Stimulated activated CD8-positive, alpha-beta memory T cell treated with anti-CD3 and anti-CD28 coated beads, Interleukin-2, amount 100 ng/mL, for 48 hours (primary cell): Measurements from ENCODE around the gene SCD5.

Experiments used
- DNase-seq, 2 donors: peaks; one replicate each; pipeline ENCODE4 v3.0.0-alpha.2; 2020; ENCODE audit warnings: low read depth in 2 of 2

The SCD5 gene

GRCh38 chr4:82765134-82765533 lies 33.5 kb downstream of the SCD5 start:
- DNase-seq, result no peak

DNA sequence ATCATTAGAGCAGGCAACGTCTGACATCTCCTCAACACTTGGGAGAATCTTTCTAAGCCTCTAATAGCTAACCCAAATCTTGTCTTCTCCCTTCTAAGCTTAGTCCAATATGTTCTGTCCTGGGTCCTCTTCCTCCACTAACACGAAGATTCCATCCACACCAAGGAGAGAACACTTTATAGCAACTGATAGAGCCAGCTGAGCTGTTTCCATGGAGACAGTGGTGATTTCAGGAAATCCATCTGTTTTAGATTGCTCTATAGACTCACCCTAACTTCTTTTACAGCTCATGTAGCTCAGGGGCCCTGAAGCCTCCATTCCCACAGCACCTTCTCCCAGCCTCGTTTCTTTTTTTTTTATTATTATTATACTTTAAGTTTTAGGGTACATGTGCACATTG lies 37.4 kb downstream of the SCD5 start:
- DNase-seq, result no peak

- DNase-seq, result no peak
Observed at GRCh38 chr4:82758701-82759685, 39.6 kb downstream of the SCD5 start.

GRCh38 chr4:82756061-82756460 lies 42.5 kb downstream of the SCD5 start:
- no peak for DNase-seq

DNA sequence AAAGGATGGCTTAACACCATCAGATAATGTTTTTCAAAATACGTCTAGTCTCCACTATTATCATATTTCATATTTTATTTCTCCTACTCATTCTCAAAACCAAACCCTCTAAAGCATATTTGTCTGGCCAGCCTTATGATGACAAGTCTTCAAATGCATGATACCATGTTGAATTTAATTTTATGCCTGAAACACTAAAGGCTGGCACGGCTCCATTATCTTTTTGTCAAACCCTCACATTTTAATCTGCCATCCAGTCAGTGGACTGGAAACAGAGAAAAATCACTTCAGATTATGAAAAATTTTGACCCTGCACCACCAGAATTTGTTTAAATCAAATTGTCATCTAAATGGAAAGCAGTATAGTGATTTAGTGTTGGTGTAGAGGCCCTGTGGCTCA lies 42.9 kb downstream of the SCD5 start:
- no peak for DNase-seq

DNA sequence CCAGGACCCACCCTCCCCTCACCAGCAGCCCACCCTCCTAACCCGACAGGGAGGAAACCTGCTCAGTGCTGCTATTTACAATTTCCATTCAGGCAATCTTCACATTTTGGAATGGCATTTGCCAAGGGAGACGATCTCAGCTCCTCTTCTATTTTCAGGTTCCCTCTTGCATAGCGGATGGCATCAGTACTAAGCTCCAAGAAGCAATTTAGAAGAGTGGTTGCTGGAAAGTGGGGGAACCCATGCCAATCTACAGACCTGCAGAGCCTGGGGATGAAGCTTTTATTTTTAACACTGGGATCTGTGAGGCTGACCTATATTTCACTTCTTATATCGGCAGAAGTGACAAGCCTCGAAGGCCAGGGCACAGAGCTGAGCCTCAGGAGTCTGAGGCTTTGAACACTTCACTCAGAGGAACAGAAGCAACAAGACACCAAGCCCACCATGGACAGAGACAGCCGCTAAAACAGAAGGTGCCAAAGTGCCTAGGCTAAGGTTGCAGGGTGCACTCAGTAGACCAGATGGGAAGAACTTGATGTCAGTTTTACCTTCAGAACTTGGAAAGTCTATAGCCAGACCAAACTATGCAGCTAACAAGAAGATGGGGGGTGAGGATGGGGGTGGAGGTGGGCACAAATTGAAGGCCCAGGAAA lies 44.0 kb downstream of the SCD5 start:
- DNase-seq, result no peak

- DNase-seq, result no peak
Observed at GRCh38 chr4:82753725-82754410, 44.7 kb downstream of the SCD5 start.

DNA sequence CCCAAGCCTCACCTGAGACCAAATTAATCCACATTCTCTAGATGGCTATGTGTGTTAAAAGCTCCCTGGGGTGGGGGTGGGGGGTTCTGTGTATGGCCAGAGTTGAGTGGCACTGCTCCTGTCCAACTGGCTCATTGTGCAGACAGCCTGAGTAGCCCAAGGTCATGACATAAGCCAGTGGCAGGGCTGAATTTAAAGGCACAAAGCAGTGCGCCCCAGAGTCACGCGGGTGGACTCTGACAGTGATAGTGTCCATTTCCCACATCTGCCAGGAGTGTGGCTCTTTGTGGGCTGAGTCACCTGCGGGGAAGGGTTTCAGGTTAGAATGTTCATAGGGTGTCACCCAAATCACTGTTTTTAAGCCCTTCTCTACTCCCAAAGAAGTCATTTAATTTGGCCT lies 45.4 kb downstream of the SCD5 start:
- DNase-seq, result no peak

DNA sequence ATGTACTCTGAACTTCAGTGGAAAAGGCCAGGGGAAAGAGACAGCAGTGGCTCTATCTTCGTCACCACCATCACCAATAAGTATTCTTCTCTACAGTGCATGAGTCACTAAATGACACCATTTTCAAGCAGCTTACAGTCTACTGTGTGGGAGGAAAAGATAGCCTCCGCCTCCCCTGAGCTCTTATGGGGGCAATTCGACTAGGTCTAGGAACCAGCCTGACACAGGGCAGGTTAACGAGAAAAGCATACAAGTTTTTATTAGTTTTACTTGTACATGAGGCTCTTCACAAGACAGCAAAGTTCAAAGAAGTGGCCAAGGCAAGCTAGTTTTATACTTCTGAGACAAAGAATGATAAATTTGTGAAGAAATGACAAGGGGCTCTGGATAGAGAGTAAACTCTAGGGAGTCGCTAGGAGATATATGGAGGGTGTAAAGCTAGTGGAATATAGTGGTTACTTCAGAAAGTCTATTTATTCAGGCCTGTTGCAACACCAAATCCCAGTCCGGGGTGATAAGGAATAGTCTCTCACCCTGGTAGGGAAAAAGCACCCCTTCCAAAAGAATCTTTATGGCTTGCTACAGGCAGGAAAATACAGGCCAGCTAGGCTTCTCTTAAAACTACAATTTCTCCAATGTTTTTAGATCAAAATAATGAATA lies 49.7 kb downstream of the SCD5 start:
- no peak for DNase-seq

- no peak for DNase-seq
Observed at GRCh38 chr4:82747686-82748575, 50.7 kb downstream of the SCD5 start.

DNA sequence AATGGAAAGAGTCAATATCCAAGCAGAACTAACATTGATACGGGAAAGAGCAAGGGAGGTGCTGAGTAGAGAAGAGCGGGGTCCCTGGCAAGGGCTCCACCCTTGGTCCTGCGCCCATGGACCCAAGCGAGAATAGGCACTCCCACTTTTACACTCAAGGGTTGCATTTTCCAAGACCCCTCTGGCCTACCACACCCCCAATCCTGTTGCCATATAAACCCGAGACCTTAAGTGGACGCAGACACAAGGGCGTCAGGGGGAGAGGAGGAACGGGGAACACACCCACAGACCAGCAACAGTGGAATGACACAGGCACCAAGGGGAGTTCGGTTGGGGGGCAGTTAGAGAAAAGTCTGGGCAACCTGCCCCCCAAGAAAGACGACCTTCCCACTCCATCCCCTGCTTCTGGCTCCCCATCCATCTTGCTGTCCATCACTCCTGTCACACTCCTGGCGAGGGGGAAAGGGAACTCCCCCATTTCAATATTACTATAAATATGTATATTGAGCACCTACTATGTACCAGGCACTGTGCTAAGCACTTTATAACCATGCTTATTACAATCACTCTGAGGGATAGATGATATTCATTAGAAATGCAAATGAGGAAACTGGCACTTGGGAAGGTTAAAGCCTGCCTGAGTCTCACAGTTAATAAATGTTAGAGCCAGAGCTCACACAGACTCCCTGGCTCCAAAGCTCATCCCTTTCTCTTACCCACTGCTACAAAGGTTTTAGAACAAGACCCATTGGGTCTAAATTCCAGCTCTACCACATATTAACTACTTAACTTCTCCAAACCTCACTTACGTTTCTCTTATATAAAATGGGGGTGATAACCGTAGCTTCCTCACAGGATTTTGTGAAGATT lies 51.7 kb downstream of the SCD5 start:
- DNase-seq, result no peak

DNA sequence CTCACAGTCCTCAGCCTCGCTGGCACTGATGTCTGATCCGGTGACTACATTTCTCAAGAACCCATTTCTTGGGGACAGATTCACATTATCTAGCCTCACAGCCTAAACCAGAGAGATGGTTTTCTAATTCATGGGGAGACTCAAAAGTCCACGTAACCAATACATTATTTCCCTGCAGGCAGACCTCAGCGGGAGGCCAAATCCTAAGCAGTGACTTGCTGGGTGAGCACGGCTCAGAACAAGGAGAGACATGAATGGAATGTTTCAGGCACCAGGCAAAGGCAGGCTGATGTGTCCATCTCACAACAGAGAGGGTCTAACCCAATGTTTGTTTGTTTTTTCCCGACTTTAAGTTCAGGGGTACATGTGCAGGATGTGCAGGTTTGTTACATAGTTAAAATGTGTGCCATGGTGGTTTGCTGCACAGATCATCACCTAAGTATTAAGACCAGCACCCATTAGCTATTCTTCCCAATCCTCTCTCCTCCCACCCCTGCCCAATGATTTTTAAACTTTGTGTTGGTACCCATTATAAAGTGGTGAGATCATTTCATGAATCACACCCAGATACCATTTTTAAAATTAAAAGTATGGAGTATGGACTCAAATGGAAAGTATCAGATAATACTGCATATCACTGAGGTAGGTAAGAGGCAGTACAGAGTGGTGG lies 53.3 kb downstream of the SCD5 start:
- DNase-seq, result no peak

GRCh38 chr4:82744284-82744968 lies 54.2 kb downstream of the SCD5 start:
- no peak for DNase-seq

DNA sequence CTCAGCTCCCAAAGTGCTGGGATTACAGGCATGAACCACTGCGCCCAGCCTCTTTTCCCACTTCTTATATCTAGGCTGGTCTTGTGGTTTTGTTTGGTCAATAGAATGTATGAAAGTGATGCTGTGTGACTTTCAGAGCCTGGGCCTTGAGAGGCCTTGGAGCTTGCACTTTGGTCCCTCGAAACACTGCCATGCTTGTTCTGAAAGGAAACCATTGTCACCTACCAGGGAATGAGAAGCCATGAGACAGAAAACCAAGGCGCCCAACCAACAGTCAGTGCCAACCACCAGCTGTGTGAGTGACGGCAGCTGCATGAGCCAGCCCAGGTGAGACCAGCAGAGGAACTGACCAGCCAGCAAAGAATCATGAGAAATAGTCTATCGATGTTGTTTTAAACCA lies 57.4 kb downstream of the SCD5 start:
- DNase-seq, result no peak

- peak; percentile 76 to 83 for DNase-seq
Observed at GRCh38 chr4:82739287-82740190, 59.1 kb downstream of the SCD5 start.

GRCh38 chr4:82737354-82737753 lies 61.2 kb downstream of the SCD5 start:
- DNase-seq, result no peak

DNA sequence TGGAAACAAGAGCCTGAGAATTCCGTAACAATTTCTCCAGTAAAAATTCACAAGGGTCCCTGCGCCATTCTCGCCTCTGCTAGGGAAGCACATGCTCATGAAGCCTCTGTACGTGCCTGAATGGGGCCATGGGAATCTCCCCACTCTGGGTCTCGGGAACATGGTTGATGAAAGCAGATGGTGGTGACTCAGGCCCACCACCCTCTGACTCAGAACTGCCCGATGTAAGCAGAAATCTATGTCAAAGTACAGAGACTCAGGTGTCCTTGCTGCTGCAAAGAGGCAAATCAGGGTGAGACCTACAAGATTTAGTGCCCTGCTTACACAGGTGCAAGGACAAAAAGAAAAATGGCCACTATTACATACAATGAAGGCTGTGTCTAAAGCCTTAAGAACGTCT lies 65.0 kb downstream of the SCD5 start:
- peak in 1 of 2 donors; percentile 1 for DNase-seq

GRCh38 chr4:82728301-82728700 lies 70.3 kb downstream of the SCD5 start:
- no peak for DNase-seq
